Adrenal gland (tissue), 5 donors: ENCODE measurements around the gene BARHL1.

Experiments
- POLR2A ChIP-seq, 2 donors: fragments of 450-650 bp; IDR thresholded peaks; one replicate each; pipeline ENCODE4 v1.6.1; 2017; ENCODE audit warnings: antibody characterized with exemption in 2 of 2, mild to moderate bottlenecking in 2 of 2, moderate library complexity in 1 of 2
- TF ChIP-seq, protein P1 (sequence below), 6 experiments: fragments of 450-650 bp in 4 of 6; fragments of 200-600 bp in 2 of 6; sonication (generic) in 1 of 6; IDR thresholded peaks; 1 replicate in 5 of 6; 2 replicates in 1 of 6; pipeline versions ENCODE4 v1.5.1 to v1.8.0; 2016 to 2021; ENCODE audit warnings: antibody characterized with exemption in 6 of 6, mild to moderate bottlenecking in 2 of 6, moderate library complexity in 1 of 6
- donor health status: DM: no; HTN: no; CAD: no.

- TF ChIP-seq, protein P1, sequence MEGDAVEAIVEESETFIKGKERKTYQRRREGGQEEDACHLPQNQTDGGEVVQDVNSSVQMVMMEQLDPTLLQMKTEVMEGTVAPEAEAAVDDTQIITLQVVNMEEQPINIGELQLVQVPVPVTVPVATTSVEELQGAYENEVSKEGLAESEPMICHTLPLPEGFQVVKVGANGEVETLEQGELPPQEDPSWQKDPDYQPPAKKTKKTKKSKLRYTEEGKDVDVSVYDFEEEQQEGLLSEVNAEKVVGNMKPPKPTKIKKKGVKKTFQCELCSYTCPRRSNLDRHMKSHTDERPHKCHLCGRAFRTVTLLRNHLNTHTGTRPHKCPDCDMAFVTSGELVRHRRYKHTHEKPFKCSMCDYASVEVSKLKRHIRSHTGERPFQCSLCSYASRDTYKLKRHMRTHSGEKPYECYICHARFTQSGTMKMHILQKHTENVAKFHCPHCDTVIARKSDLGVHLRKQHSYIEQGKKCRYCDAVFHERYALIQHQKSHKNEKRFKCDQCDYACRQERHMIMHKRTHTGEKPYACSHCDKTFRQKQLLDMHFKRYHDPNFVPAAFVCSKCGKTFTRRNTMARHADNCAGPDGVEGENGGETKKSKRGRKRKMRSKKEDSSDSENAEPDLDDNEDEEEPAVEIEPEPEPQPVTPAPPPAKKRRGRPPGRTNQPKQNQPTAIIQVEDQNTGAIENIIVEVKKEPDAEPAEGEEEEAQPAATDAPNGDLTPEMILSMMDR (IDR thresholded peaks at IDR 0.05): no peak
- TF ChIP-seq POLR2A (IDR thresholded peaks at IDR 0.05): no peak
These were observed 12.9 kb downstream of the BARHL1 start for GRCh38 chr9:132595319-132595718.
